Stimulated activated CD8-positive, alpha-beta memory T cell treated with anti-CD3 and anti-CD28 coated beads, Interleukin-15, amount 100 ng/mL, for 4 hours (primary cell): ENCODE results near the gene ITGAD.

Source experiments
- DNase-seq, 2 donors: peaks; one replicate each; pipeline ENCODE4 v3.0.0-alpha.2; 2020; ENCODE audit warnings: low read depth in 2 of 2

The ITGAD gene

GRCh38 chr16:31459687-31460581, 66.8 kb downstream of the ITGAD start:
- DNase-seq: peak; percentile 100

GRCh38 chr16:31460582-31461002, 67.5 kb downstream of the ITGAD start:
- DNase-seq: no peak

- DNase-seq: no peak
Observed at GRCh38 chr16:31461201-31461920, 68.2 kb downstream of the ITGAD start.

GRCh38 chr16:31461921-31462804, 69.0 kb downstream of the ITGAD start:
- DNase-seq: no peak

- DNase-seq: no peak
Observed at GRCh38 chr16:31464348-31464769, 71.2 kb downstream of the ITGAD start.

GRCh38 chr16:31464781-31465260, 71.7 kb downstream of the ITGAD start:
- DNase-seq: no peak

GRCh38 chr16:31465788-31466370, 72.7 kb downstream of the ITGAD start:
- DNase-seq: no peak

- DNase-seq: no peak
Observed at GRCh38 chr16:31466381-31466841, 73.3 kb downstream of the ITGAD start.

- no peak for DNase-seq
Observed at GRCh38 chr16:31467151-31467773, 74.1 kb downstream of the ITGAD start.

- no peak for DNase-seq
Observed at GRCh38 chr16:31467858-31468257, 74.7 kb downstream of the ITGAD start.

- no peak for DNase-seq
Observed at GRCh38 chr16:31470615-31471014, 77.5 kb downstream of the ITGAD start.

- DNase-seq: no peak
Observed at GRCh38 chr16:31471241-31471874, 78.2 kb downstream of the ITGAD start.

GRCh38 chr16:31471875-31472708, 79.0 kb downstream of the ITGAD start, which contains the start of gene TGFB1I1:
TSS of gene TGFB1I1 (plus strand) at chr16:31472152. CDS start at chr16:31472189, 37 bp downstream.
- DNase-seq: no peak

GRCh38 chr16:31472709-31473203, 79.6 kb downstream of the ITGAD start:
- no peak for DNase-seq

GRCh38 chr16:31473264-31473984, 80.3 kb downstream of the ITGAD start:
- no peak for DNase-seq

GRCh38 chr16:31474173-31474714, 81.1 kb downstream of the ITGAD start:
- no peak for DNase-seq

- no peak for DNase-seq
Observed at GRCh38 chr16:31474773-31475738, 81.9 kb downstream of the ITGAD start.
